GM23338 (cell line): ENCODE results near the gene RASA3. TPM values are rescaled to one million over a fixed set of nuclear protein-coding genes. Genes with fewer than 3 reads are reported as not detected.

Experiments
- ATAC-seq: fragments of 200-7000 bp; cut with Tn5 transposase; 3 replicates; pipeline ENCODE4 v1.9.1; 2020
- DNase-seq: peaks from one replicate; pipeline ENCODE4 v3.0.0-alpha.2; 2015; ENCODE audit warnings: low spot score
- H2AFZ ChIP-seq: fragments of 200-600 bp; sonication (generic); 2 replicates; pipeline ENCODE4 v1.8.0; 2016; ENCODE audit warnings: antibody characterized with exemption, mild to moderate bottlenecking, moderate library complexity
- H3F3A ChIP-seq: fragments of 200-600 bp; sonication (generic); replicated peaks from 2 replicates; pipeline ENCODE4 v1.8.0; 2017; ENCODE audit warnings: antibody characterized with exemption, mixed run types, low read depth
- H3K27ac ChIP-seq: fragments of 200-600 bp; sonication (generic); 2 replicates; pipeline ENCODE4 v1.6.1; 2016; ENCODE audit warnings: low read depth
- H3K27me3 ChIP-seq: fragments of 200-600 bp; sonication (generic); 2 replicates; pipeline ENCODE4 v1.8.0; 2016; ENCODE audit warnings: mild to moderate bottlenecking, mixed run types, moderate library complexity; ENCODE audit not compliant: insufficient read depth
- H3K36me3 ChIP-seq: fragments of 200-600 bp; sonication (generic); 2 replicates; pipeline ENCODE4 v1.8.0; 2016; ENCODE audit warnings: mild to moderate bottlenecking; ENCODE audit not compliant: insufficient read depth
- H3K4me1 ChIP-seq: fragments of 200-600 bp; sonication (generic); 2 replicates; pipeline ENCODE4 v1.8.0; 2016; ENCODE audit warnings: mild to moderate bottlenecking, moderate library complexity; ENCODE audit not compliant: insufficient read depth
- H3K4me2 ChIP-seq: fragments of 200-600 bp; sonication (generic); 2 replicates; pipeline ENCODE4 v1.7.1; 2017; ENCODE audit warnings: mixed run types
- H3K4me3 ChIP-seq: fragments of 200-600 bp; sonication (generic); 2 replicates; pipeline ENCODE4 v1.6.1; 2016; ENCODE audit warnings: mixed run types
- H3K79me2 ChIP-seq: fragments of 200-600 bp; sonication (generic); replicated peaks from 2 replicates; pipeline ENCODE4 v1.8.0; 2017; ENCODE audit warnings: mild to moderate bottlenecking; ENCODE audit not compliant: insufficient read depth
- H3K9me2 ChIP-seq: fragments of 200-600 bp; sonication (generic); 2 replicates; pipeline ENCODE4 v1.8.0; 2017; ENCODE audit not compliant: insufficient read depth
- H4K20me1 ChIP-seq: fragments of 200-600 bp; sonication (generic); replicated peaks from 2 replicates; pipeline ENCODE4 v1.8.0; 2017; ENCODE audit warnings: mild to moderate bottlenecking; ENCODE audit not compliant: insufficient read depth
- H3K27ac Mint-ChIP-seq: 2 replicates; pipeline ENCODE4 v1.8.0; 2020; ENCODE audit warnings: inconsistent platforms, mild to moderate bottlenecking, moderate library complexity, mixed read lengths
- H3K27me3 Mint-ChIP-seq: 3 replicates; pipeline ENCODE4 v1.8.0; 2022; ENCODE audit warnings: low read depth, mild to moderate bottlenecking, moderate library complexity, mixed read lengths, inconsistent platforms; ENCODE audit not compliant: insufficient read depth, poor library complexity
- H3K36me3 Mint-ChIP-seq: 3 replicates; pipeline ENCODE4 v1.8.0; 2021; ENCODE audit warnings: low read depth, mild to moderate bottlenecking, inconsistent platforms, moderate library complexity, mixed read lengths
- H3K4me1 Mint-ChIP-seq: 3 replicates; pipeline ENCODE4 v1.8.0; 2020; ENCODE audit warnings: mild to moderate bottlenecking, inconsistent platforms, mixed read lengths
- H3K4me3 Mint-ChIP-seq: 3 replicates; pipeline ENCODE4 v1.8.0; 2021; ENCODE audit warnings: moderate library complexity, mild to moderate bottlenecking, inconsistent platforms, mixed read lengths
- H3K9me3 Mint-ChIP-seq: 3 replicates; pipeline ENCODE4 v1.8.0; 2020; ENCODE audit warnings: moderate library complexity, mild to moderate bottlenecking, inconsistent platforms, mixed read lengths
- CREB1 ChIP-seq: fragments of 250-450 bp; sonication (Bioruptor Pico); IDR thresholded peaks from 2 replicates; pipeline ENCODE4 v1.5.0; 2020; ENCODE audit warnings: low read depth, mild to moderate bottlenecking, moderate library complexity
- EZH2 ChIP-seq: fragments of 200-600 bp; sonication (generic); IDR thresholded peaks from one replicate; pipeline ENCODE4 v1.8.0; 2017; ENCODE audit warnings: antibody characterized with exemption, mild to moderate bottlenecking, low read depth; ENCODE audit not compliant: unreplicated experiment
- EZH2phosphoT487 ChIP-seq: fragments of 200-600 bp; sonication (generic); IDR thresholded peaks from one replicate; pipeline ENCODE4 v1.8.1; 2018; ENCODE audit warnings: antibody characterized with exemption; ENCODE audit not compliant: unreplicated experiment
- JUNB ChIP-seq: IDR thresholded peaks from one replicate; pipeline ENCODE4 v1.6.1; 2016; ENCODE audit warnings: antibody characterized with exemption; ENCODE audit not compliant: unreplicated experiment
- NANOG ChIP-seq: IDR thresholded peaks from 2 replicates; pipeline ENCODE4 v1.6.1; 2016; ENCODE audit warnings: antibody characterized with exemption, borderline replicate concordance
- POLR2AphosphoS5 ChIP-seq: IDR thresholded peaks from 2 replicates; pipeline ENCODE4 v1.6.1; 2016; ENCODE audit warnings: antibody characterized with exemption, low read depth
- STAT1 ChIP-seq: IDR thresholded peaks from one replicate; pipeline ENCODE4 v1.6.1; 2016; ENCODE audit warnings: antibody characterized with exemption; ENCODE audit not compliant: unreplicated experiment
- ZNF114 ChIP-seq: fragments of 250-450 bp; sonication (Bioruptor Pico); IDR thresholded peaks from 2 replicates; pipeline ENCODE4 v1.5.0; 2020; ENCODE audit warnings: mild to moderate bottlenecking, moderate library complexity
- ZNF331 ChIP-seq: fragments of 250-450 bp; sonication (Bioruptor Pico); IDR thresholded peaks from 2 replicates; pipeline ENCODE4 v1.5.0; 2020; ENCODE audit warnings: low read depth, mild to moderate bottlenecking, moderate library complexity
- polyA plus RNA-seq: library from polyadenylated mRNA; unstranded; fragments of >200 nt; fragmentation: Nextera tagmentation; extraction: Ambion mirVana; gene quantifications from 2 replicates; pipeline ENCODE4 v1.2.1, GENCODE V29; 2016
- total RNA-seq: library from RNA; depleted of rRNA; stranded (reverse); fragments of >200 nt; shearing (Covaris generic); gene quantifications from 2 replicates; pipeline ENCODE4 v1.2.3, GENCODE V29; 2014
- TF ChIP-seq, protein P1 (sequence below), 2 experiments: fragments of 200-600 bp in 1 of 2; sonication (generic) in 1 of 2; conservative IDR thresholded peaks; 2 replicates each; pipeline versions ENCODE4 v1.5.1 to v1.6.1; 2016 to 2017; ENCODE audit warnings: antibody characterized with exemption in 2 of 2, low read depth in 2 of 2, mild to moderate bottlenecking in 2 of 2, moderate library complexity in 1 of 2
- TF ChIP-seq, protein P2 (sequence below): IDR thresholded peaks from one replicate; pipeline ENCODE4 v1.6.1; 2018; ENCODE audit warnings: antibody characterized with exemption; ENCODE audit not compliant: unreplicated experiment
- TF ChIP-seq, protein P3 (sequence below): IDR thresholded peaks from 2 replicates; pipeline ENCODE4 v1.6.1; 2016; ENCODE audit warnings: antibody characterized with exemption
- TF ChIP-seq, protein P4 (sequence below): fragments of 250-450 bp; sonication (Bioruptor Pico); IDR thresholded peaks from 2 replicates; pipeline ENCODE4 v1.5.0; 2020; ENCODE audit warnings: mild to moderate bottlenecking, moderate library complexity

RASA3 gene
- total and polyA plus RNA-seq, 2 experiments from 2014 or later: 11.2 to 20.7 TPM

DNA sequence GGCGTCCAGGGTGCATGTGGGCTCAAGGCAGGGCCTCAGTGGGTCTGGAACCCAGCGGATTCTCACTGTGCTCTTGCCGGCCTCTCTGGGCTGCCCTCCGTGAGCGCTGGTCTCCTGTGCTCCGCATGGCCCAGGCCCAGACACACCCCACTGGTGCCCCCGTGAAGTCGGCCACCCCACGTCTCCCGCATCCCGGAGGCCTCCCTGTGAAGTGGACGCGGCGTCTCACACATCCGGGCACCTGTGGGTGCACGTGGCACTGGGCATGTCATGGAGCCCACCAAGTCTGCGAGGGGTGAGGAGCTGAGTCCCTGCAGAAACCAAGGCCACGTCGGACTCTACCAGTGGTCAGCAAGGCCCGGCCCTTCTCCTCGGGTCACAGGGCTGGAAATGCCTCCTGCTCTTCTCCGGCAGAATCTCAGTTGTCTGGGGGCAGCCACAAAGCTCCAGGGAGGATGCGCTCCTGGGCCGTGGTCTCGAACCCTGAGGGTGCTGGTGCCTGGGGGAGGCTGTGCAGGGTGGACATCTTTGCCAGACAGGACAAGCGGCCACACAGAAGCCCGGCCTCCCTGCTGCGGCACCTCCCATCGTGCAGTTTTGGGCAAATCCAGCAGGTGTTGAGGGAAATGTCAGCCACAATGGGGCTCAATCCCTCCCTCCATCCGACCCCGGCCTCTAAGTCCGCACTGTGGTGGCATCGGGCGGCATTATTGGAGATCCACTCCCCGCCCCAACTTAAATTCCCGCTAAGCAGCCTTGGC lies 160.8 kb downstream of the RASA3 start:
- no peaks in the 10 kb centered on the region for H3K36me3 ChIP-seq
- H3K9me2 ChIP-seq: no peaks in the 10 kb centered on the region
- TF ChIP-seq POLR2AphosphoS5 (no peak), CREB1 (CRISPR knock-in tag) (no peak), ZNF114 (no peak), NANOG (no peak), EZH2 (no peak), STAT1 (no peak), ZNF331 (CRISPR knock-in tag) (no peak), JUNB (no peak), EZH2phosphoT487 (no peak)
- TF ChIP-seq, protein P1, sequence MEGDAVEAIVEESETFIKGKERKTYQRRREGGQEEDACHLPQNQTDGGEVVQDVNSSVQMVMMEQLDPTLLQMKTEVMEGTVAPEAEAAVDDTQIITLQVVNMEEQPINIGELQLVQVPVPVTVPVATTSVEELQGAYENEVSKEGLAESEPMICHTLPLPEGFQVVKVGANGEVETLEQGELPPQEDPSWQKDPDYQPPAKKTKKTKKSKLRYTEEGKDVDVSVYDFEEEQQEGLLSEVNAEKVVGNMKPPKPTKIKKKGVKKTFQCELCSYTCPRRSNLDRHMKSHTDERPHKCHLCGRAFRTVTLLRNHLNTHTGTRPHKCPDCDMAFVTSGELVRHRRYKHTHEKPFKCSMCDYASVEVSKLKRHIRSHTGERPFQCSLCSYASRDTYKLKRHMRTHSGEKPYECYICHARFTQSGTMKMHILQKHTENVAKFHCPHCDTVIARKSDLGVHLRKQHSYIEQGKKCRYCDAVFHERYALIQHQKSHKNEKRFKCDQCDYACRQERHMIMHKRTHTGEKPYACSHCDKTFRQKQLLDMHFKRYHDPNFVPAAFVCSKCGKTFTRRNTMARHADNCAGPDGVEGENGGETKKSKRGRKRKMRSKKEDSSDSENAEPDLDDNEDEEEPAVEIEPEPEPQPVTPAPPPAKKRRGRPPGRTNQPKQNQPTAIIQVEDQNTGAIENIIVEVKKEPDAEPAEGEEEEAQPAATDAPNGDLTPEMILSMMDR (conservative IDR thresholded peaks at IDR 0.05; ENCODE audit: low read depth in 2 of 2): no peak
- TF ChIP-seq, protein P2, sequence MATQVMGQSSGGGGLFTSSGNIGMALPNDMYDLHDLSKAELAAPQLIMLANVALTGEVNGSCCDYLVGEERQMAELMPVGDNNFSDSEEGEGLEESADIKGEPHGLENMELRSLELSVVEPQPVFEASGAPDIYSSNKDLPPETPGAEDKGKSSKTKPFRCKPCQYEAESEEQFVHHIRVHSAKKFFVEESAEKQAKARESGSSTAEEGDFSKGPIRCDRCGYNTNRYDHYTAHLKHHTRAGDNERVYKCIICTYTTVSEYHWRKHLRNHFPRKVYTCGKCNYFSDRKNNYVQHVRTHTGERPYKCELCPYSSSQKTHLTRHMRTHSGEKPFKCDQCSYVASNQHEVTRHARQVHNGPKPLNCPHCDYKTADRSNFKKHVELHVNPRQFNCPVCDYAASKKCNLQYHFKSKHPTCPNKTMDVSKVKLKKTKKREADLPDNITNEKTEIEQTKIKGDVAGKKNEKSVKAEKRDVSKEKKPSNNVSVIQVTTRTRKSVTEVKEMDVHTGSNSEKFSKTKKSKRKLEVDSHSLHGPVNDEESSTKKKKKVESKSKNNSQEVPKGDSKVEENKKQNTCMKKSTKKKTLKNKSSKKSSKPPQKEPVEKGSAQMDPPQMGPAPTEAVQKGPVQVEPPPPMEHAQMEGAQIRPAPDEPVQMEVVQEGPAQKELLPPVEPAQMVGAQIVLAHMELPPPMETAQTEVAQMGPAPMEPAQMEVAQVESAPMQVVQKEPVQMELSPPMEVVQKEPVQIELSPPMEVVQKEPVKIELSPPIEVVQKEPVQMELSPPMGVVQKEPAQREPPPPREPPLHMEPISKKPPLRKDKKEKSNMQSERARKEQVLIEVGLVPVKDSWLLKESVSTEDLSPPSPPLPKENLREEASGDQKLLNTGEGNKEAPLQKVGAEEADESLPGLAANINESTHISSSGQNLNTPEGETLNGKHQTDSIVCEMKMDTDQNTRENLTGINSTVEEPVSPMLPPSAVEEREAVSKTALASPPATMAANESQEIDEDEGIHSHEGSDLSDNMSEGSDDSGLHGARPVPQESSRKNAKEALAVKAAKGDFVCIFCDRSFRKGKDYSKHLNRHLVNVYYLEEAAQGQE: no peak
- TF ChIP-seq, protein P3, sequence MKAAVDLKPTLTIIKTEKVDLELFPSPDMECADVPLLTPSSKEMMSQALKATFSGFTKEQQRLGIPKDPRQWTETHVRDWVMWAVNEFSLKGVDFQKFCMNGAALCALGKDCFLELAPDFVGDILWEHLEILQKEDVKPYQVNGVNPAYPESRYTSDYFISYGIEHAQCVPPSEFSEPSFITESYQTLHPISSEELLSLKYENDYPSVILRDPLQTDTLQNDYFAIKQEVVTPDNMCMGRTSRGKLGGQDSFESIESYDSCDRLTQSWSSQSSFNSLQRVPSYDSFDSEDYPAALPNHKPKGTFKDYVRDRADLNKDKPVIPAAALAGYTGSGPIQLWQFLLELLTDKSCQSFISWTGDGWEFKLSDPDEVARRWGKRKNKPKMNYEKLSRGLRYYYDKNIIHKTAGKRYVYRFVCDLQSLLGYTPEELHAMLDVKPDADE: no peak
- TF ChIP-seq, protein P4, sequence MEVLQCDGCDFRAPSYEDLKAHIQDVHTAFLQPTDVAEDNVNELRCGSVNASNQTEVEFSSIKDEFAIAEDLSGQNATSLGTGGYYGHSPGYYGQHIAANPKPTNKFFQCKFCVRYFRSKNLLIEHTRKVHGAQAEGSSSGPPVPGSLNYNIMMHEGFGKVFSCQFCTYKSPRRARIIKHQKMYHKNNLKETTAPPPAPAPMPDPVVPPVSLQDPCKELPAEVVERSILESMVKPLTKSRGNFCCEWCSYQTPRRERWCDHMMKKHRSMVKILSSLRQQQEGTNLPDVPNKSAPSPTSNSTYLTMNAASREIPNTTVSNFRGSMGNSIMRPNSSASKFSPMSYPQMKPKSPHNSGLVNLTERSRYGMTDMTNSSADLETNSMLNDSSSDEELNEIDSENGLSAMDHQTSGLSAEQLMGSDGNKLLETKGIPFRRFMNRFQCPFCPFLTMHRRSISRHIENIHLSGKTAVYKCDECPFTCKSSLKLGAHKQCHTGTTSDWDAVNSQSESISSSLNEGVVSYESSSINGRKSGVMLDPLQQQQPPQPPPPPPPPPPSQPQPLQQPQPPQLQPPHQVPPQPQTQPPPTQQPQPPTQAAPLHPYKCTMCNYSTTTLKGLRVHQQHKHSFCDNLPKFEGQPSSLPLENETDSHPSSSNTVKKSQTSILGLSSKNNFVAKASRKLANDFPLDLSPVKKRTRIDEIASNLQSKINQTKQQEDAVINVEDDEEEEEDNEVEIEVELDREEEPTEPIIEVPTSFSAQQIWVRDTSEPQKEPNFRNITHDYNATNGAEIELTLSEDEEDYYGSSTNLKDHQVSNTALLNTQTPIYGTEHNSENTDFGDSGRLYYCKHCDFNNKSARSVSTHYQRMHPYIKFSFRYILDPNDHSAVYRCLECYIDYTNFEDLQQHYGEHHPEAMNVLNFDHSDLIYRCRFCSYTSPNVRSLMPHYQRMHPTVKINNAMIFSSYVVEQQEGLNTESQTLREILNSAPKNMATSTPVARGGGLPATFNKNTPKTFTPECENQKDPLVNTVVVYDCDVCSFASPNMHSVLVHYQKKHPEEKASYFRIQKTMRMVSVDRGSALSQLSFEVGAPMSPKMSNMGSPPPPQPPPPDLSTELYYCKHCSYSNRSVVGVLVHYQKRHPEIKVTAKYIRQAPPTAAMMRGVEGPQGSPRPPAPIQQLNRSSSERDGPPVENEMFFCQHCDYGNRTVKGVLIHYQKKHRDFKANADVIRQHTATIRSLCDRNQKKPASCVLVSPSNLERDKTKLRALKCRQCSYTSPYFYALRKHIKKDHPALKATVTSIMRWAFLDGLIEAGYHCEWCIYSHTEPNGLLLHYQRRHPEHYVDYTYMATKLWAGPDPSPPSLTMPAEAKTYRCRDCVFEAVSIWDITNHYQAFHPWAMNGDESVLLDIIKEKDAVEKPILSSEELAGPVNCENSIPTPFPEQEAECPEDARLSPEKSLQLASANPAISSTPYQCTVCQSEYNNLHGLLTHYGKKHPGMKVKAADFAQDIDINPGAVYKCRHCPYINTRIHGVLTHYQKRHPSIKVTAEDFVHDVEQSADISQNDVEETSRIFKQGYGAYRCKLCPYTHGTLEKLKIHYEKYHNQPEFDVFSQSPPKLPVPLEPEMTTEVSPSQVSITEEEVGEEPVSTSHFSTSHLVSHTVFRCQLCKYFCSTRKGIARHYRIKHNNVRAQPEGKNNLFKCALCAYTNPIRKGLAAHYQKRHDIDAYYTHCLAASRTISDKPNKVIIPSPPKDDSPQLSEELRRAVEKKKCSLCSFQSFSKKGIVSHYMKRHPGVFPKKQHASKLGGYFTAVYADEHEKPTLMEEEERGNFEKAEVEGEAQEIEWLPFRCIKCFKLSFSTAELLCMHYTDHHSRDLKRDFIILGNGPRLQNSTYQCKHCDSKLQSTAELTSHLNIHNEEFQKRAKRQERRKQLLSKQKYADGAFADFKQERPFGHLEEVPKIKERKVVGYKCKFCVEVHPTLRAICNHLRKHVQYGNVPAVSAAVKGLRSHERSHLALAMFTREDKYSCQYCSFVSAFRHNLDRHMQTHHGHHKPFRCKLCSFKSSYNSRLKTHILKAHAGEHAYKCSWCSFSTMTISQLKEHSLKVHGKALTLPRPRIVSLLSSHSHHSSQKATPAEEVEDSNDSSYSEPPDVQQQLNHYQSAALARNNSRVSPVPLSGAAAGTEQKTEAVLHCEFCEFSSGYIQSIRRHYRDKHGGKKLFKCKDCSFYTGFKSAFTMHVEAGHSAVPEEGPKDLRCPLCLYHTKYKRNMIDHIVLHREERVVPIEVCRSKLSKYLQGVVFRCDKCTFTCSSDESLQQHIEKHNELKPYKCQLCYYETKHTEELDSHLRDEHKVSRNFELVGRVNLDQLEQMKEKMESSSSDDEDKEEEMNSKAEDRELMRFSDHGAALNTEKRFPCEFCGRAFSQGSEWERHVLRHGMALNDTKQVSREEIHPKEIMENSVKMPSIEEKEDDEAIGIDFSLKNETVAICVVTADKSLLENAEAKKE: no peak
- ATAC-seq: no peak
- H3K79me2 ChIP-seq: no peaks in the 10 kb centered on the region
- no peak overlapping the region for H2AFZ ChIP-seq
- no peak overlapping the region for H3K27ac Mint-ChIP-seq
- H4K20me1 ChIP-seq: no peaks in the 10 kb centered on the region
- peaks cover 8% of the 10 kb centered on the region; the same call in 2 of the 3 replicates for H3K36me3 Mint-ChIP-seq
- H3K4me2 ChIP-seq: no peak overlapping the region
- no peak for DNase-seq
- no peak overlapping the region for H3K4me3 ChIP-seq
- H3K27me3 ChIP-seq: no peaks in the 10 kb centered on the region
- no peak overlapping the region for H3K4me3 Mint-ChIP-seq
- peaks cover 4% of the 10 kb centered on the region; the same call in 1 of the 3 replicates for H3K9me3 Mint-ChIP-seq
- peaks cover 10% of the 10 kb centered on the region for H3K27me3 Mint-ChIP-seq
- no peaks in the 10 kb centered on the region for H3K4me1 ChIP-seq
- no peaks in the 10 kb centered on the region for H3K4me1 Mint-ChIP-seq
- H3F3A ChIP-seq: no peaks in the 10 kb centered on the region
- no peak overlapping the region for H3K27ac ChIP-seq
